Upper lobe of left lung (tissue), 4 donors: ENCODE measurements around the gene PLCG2.

ENCODE experiments used
- EP300 ChIP-seq, 4 donors: sonication (generic); formaldehyde crosslinking; IDR thresholded peaks; one replicate each; pipeline ENCODE4 v1.5.1; 2017; ENCODE audit warnings: antibody characterized with exemption in 4 of 4, control low read depth in 2 of 4
- POLR2A ChIP-seq, 4 donors: fragments of 450-650 bp; IDR thresholded peaks; one replicate each; pipeline ENCODE4 v1.5.1; 2016 to 2017; ENCODE audit warnings: antibody characterized with exemption in 4 of 4, mild to moderate bottlenecking in 2 of 4
- POLR2AphosphoS5 ChIP-seq, 2 donors: sonication (generic); formaldehyde crosslinking; IDR thresholded peaks; one replicate each; pipeline ENCODE4 v1.5.1; 2017; ENCODE audit warnings: antibody characterized with exemption in 2 of 2
- TF ChIP-seq, protein P1 (sequence below), 6 experiments: fragments of 450-650 bp in 4 of 6; fragments of 200-600 bp in 2 of 6; sonication (generic) in 2 of 6; IDR thresholded peaks; one replicate each; pipeline ENCODE4 v1.5.1; 2016 to 2019; ENCODE audit warnings: antibody characterized with exemption in 6 of 6

DNA sequence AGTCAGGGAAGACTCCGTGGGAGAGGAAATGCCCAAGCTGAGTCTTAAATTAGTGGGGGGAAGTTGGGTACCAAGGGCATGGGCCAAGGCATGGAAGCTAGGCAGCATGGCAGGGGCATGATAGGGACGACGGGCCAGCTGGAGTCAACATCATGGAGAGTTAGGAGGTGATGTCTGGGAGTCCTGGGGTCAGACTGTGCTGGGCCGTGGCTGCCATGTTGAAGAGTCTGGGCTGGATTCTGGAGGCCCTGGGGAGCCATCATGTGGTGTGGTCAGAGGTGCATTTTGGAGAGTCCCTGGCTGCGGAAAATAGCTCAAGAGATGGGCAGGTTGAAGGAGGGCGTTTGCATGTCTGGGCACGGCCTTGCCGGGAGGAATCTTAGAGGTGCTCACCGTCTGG, 146.9 kb downstream of the PLCG2 start:
- TF ChIP-seq, protein P1, sequence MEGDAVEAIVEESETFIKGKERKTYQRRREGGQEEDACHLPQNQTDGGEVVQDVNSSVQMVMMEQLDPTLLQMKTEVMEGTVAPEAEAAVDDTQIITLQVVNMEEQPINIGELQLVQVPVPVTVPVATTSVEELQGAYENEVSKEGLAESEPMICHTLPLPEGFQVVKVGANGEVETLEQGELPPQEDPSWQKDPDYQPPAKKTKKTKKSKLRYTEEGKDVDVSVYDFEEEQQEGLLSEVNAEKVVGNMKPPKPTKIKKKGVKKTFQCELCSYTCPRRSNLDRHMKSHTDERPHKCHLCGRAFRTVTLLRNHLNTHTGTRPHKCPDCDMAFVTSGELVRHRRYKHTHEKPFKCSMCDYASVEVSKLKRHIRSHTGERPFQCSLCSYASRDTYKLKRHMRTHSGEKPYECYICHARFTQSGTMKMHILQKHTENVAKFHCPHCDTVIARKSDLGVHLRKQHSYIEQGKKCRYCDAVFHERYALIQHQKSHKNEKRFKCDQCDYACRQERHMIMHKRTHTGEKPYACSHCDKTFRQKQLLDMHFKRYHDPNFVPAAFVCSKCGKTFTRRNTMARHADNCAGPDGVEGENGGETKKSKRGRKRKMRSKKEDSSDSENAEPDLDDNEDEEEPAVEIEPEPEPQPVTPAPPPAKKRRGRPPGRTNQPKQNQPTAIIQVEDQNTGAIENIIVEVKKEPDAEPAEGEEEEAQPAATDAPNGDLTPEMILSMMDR (IDR thresholded peaks at IDR 0.05) = no peak
- no peak for TF ChIP-seq POLR2A (IDR thresholded peaks at IDR 0.05)
- no peak for TF ChIP-seq EP300 (IDR thresholded peaks at IDR 0.05)
- no peak for TF ChIP-seq POLR2AphosphoS5 (IDR thresholded peaks at IDR 0.05)
